ELR (cell line): ENCODE data around the gene YIF1B.
"Not testable (repeated sequence)": the region's sequence is repeated elsewhere in the genome, so short reads cannot be mapped to it uniquely, and the experiment has no call there.

Experiments used
- DNase-seq: peaks from one replicate; pipeline ENCODE4 v3.0.0-alpha.2; 2015; ENCODE audit warnings: low read depth

YIF1B gene

GRCh38 chr19:38315657-38316476 lies at the start of gene YIF1B:
Gene YIF1B, minus strand, starts transcription at chr19:38315947. Its CDS starts 30 bp downstream, at chr19:38315917.
- DNase-seq = peak; percentile 97

- not testable (repeated sequence) for DNase-seq
Measured at GRCh38 chr19:38362946-38363688, 47.4 kb upstream of the YIF1B start.

GRCh38 chr19:38362076-38362945 lies 46.6 kb upstream of the YIF1B start:
- peak; percentile 64 for DNase-seq

- DNase-seq = peak; percentile 73
Measured at GRCh38 chr19:38361633-38362075, 45.9 kb upstream of the YIF1B start.

GRCh38 chr19:38360839-38361631 lies 45.3 kb upstream of the YIF1B start:
- DNase-seq = no peak

- no peak for DNase-seq
Measured at GRCh38 chr19:38360351-38360750, 44.6 kb upstream of the YIF1B start.

GRCh38 chr19:38359242-38360021 lies 43.7 kb upstream of the YIF1B start:
- no peak for DNase-seq

- no peak for DNase-seq
Measured at GRCh38 chr19:38358071-38358470, 42.3 kb upstream of the YIF1B start.

GRCh38 chr19:38355728-38356725 lies 40.3 kb upstream of the YIF1B start:
- DNase-seq = no peak

GRCh38 chr19:38352611-38353010 lies 36.9 kb upstream of the YIF1B start:
- no peak for DNase-seq

- no peak for DNase-seq
Measured at GRCh38 chr19:38351865-38352395, 36.2 kb upstream of the YIF1B start.

GRCh38 chr19:38350883-38351282 lies 35.1 kb upstream of the YIF1B start:
- no peak for DNase-seq

- DNase-seq = no peak
Measured at GRCh38 chr19:38346837-38347236, 31.1 kb upstream of the YIF1B start.

- DNase-seq = no peak
Measured at GRCh38 chr19:38340927-38341326, 25.2 kb upstream of the YIF1B start.

- DNase-seq = not testable (repeated sequence)
Measured at GRCh38 chr19:38339011-38339410, 23.3 kb upstream of the YIF1B start.

- no peak for DNase-seq
Measured at GRCh38 chr19:38337360-38337653, 21.6 kb upstream of the YIF1B start.

GRCh38 chr19:38336638-38337359 lies 21.1 kb upstream of the YIF1B start:
- peak; percentile 96 for DNase-seq

- peak; percentile 98 for DNase-seq
Measured at GRCh38 chr19:38335949-38336637, 20.3 kb upstream of the YIF1B start.
